T-helper 1 cell (primary cell): ENCODE results near the gene CNPY1.
A peak's percentile ranks its signal among the peaks of the same experiment; 100 is the strongest.
"Not testable (repeated sequence)": the region's sequence is repeated elsewhere in the genome, so short reads cannot be mapped to it uniquely, and the experiment has no call there.

Source experiments
- DNase-seq, 5 donors: peaks; one replicate each; pipeline ENCODE4 v3.0.0-alpha.2; 2012 to 2020
- total RNA-seq, 4 donors: gene quantifications; one replicate each; lab custom pipeline; 2026; lab: John Stamatoyannopoulos, UW

CNPY1 gene
- 0 reads per million in 4 donors for total RNA-seq

DNA sequence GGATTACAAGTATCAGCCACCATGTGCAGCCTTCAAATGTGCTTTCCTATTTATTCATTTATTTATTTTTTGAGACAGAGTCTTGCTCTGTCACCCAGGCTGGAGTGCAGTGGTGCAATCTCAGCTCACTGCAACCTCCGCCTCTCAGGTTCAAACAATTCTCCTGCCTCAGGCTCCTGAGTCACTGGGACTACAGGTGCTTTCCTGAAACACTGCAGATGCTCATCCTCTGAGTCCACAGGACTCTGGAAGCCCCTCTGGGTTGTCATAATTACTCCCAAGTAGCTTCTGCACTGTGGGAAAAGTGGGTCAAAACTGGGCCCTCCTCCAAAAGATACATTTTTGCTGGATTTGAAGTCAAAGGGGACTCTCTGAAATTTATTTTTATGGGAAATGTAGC lies at the start of gene CNPY1:
Gene CNPY1, minus strand, starts transcription at position 111 of the 400 bp plus-strand sequence. CDS start 630 bp downstream, outside the sequence.
- DNase-seq, result not testable (repeated sequence)

DNA sequence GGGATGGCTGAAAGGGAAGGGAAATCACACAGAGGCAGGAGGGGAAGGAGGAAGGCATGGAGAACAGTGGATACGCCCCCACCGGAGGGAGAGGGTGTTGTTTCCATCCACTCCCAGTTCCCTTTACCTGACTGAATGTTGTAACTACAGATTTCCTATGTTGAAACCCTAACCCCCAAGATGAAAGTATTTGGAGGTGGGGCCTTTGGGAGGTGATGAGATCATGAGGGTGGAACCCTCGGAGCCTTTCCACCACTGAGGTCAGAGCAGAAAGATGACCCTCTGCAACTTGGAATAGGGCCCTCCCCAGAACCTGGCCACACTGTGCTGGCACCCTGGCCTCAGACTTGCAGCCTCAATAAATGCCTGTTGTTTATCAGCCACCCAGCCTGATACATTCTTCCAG lies 48.6 kb upstream of the CNPY1 start:
- DNase-seq, result no peak

DNA sequence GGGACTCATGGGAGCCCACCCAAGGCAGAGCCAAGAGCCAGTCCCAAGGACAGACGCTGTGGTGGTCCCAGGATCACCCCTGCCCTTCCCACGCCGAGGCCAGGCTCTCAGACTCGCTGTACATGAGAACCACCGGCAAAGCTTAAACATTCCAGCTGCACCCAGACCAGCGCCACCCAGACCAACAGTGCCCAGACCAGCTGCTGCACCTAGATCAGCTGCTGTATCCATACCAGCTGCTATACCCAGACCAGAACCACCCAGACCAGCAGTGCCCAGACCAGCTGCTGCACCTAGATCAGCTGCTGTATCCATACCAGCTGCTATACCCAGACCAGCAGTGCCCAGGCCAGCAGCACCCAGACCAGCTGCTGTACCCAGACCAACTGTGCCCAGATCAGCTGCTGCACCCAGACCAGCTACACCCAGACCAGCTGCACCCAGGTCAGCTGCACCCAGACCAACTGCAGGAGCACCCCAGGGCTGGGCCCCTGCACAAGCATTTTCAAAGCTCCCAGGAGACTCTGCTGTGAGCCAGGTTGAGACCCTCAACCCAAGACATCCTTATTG lies 47.9 kb upstream of the CNPY1 start:
- no peak for DNase-seq

DNA sequence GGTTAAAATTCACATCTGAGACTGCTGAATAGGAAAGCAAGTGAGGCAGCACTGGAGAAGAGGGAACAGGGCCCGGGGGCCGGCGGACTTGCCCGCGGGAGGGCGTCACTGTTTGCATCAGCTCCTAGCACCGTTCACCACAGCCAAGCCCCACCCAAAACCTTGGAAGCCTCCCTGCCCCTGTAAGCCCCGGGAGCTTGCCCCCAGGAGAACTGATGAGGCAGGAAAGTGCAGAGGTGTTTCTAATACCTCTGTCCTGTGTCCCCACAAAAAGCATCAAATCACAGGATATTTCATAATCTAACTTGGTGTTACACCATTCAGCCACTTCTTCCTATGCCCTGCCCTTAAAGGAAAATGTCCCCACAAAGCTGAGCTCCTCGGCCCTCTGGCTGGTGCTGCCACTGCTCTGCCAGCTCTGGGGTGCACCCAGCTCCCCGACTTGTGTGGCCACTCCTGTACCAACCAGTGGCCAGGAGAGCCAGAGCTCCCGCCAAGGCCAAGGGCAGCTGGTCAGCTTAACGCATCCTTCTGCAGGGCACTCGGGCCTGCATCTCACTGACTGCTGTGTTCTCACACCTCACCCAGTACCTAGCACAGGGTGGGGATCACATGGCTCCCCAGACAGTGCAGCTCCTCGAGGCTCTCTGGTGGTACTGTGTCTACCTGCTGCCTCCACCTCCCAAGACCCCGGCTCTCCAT lies 47.3 kb upstream of the CNPY1 start:
- no peak for DNase-seq

DNA sequence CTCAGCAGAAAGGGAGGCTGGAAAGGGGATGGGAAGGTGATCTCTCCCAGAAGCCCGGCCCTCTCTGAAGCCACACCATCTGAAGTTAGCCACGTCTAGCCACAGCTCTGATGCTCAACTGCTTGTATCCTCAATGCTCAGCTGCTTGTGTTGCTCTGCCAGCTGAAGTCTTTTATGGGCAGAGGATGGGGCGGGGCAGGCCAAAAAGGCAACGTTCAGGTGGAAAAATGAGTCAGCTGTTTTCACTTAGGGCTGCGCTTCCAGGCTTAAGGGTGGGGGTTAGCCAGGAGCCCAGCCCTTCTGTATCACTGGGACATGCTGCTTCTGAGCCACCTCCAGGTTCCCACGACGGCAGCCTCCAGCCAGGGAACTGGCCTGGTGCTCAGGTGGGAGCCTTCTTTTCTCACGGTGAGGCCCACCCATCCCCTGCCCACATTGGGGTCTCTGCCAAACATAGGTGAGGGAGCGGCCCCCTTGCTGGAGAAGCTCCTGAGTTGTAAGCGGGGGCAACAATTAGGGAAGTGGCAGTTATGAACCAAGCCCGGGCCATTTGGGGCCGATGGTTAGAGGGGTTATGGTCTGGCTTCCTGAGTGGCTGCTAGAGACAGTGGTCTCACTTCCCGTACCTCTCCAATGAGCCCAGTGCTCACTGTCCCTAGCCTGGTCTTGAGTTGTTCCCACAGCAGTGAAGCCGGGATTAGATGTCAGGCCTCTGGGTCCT lies 44.9 kb upstream of the CNPY1 start:
- DNase-seq, result peak in 1 of 5 donors; percentile 53

DNA sequence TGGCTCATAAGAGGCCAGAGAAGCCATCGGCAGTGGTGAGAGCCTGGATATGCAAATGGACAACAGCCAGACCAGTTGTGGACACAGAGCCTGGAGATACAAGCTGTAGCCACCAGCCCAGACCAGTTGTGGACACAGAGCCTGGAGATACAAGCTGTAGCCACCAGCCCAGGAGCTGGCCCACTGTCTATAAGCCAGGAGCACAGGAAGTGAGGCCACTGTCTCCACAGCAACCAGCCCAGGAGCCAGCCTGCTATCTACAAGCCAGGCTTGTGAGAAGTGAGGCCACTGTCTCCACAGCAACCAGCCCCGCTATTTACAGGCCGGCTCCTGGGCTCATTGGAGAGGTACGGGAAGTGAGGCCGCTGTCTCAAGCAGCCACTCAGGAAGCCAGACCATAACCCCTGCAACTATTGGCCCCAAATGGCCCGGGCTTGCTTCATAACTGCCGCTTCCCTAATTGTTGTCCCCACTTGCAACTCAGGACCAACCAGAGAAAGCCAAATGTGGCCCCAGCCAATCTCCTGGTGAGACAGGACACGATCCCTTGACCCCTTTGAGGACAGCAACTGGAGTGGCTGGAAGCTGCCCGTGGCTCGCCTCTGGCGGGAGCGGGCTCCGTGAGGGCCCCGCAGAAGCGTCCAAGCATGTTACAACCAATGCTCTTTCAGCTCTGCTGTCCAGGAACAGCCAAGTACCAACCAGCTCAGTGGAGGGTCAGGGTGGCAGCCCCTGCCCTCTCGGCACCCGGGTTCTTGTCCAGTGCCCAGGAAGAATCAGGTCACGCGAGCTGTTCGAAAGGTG lies 44.1 kb upstream of the CNPY1 start:
- DNase-seq, result peak in 1 of 5 donors; percentile 54

DNA sequence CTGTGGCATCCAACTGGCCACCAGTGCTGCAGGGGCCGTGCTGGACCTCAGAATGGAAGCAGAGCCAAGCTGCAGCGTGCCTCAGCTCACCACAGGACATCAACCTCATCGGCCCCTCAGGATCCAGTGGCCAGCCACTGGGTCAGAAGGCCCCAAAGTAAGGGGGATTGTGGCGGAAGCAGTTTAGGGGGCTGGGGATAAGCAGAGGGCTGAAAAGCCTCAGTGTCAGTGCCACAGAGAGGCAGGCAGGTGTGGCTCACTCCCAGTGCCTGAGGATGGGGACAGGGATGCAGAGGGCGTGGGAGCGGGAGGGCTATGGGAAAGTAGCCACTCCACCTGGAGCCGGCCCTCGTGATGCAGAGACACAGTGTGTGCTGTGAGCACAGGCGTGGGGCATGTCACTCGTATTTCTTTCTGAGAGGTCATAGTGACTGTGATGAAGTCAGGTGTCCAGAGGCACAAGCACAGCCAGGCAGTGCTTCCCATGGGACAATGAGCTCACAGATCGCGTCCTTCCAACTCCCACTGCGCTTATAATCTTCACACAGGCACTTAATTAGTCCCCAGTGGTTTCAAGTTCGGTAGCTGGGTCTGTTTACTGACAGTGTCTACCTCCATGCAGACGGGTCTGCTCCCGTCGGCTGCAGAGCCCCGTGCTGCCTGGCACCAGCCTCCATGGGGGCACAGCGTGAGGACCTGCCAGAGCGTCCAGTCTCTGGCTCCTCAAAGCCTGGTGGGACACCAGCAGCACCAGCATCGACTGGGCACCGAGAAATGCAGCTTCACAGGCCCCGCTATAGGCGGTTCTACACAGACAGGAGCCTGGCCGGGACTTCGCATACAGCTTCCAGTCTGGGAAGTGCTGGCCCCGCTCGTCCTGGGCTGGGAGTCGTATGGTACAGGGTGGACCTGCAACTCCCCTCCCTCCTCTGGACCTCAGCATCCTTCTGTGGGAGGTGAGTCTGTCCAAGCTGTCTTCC lies 42.9 kb upstream of the CNPY1 start:
- DNase-seq, result no peak

DNA sequence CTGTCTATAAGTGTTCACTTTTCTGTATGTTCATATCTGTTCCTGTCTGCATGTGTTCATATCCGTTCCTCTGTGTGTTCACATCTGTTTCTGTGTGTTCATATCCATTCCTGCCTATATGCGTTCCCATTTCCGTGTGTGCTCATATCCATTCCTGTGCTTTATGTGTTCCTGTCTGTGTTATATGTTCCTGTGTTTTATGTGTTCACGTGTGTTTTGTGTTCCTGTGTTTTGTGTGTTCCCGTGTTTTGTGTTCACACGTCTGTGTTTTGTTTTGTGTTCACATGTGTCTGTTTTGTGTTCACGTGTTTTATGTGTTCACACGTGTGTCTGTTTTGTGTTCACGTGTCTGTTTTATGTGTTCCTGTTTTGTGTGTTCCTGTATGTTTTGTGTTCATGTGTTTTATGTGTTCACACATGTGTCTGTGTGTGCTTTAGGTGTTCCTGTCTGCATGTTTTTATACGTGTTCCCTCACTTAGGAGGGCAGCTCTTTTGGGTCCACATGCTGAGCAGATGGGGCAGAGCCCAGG lies 42.2 kb upstream of the CNPY1 start:
- DNase-seq, result no peak

DNA sequence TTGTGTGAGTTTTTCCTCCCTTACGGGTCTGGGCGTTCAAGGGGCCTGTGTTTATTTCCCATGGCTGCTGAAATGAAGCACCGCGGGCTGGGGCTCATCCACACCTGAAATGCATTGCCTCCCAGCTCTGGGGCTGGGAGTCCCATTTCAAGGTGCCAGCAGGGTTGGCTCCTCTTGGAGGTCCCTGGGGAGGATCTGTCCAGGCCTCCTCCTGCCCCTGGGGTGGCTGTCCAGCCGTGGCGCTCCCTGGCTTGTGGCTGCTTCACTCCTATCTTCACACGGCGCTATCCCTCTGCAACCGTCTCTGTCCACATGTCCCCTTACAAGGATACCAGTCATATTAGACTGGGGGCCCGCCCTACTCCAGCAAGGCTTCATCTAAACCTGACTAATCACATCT lies 41.1 kb upstream of the CNPY1 start:
- DNase-seq, result no peak

DNA sequence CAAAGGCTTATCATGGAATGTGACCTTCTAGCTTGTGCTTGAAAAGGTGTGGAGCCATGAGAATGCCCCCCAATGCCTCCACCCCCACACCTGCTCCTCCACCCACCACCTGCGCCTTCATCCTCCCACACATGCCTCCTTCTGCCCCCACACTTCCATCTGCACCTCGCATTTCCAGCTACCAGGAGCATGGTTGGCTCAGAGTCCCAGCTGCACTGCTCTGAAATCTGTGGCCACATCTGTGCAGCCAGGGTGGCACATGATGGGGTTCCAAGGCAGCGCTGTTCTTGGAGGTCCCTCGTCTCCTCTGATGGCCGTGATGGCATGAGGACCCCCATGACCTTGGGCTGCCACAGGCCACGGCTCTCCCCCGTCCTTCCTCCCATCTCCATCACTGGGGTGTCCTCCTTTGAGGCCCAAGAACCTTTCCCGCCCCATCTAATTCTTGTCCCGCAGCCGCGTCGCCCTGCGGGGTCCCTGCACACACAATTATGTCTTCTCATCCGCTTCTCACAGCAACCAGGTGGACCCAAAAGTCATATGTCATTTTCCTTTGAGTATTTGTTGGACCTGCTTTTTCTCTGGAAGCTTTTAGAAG lies 40.6 kb upstream of the CNPY1 start:
- DNase-seq, result no peak

DNA sequence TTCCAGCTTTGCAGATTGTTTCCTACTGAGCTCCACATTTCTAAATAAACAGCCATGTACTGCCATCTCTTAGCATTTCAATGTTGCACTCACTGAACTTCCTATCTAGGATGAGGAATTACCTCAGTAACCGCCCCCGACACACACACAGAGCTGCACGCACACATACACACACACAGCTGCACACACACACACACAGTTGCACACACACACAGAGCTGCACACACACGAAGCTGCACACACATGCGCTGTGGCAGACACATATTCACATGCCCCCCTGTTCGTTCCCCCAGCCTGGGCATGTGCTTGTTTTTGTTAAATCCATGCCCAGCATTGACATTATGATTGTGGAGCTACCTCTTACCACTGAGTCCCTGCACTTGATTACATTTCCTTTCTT lies 39.6 kb upstream of the CNPY1 start:
- DNase-seq, result no peak

DNA sequence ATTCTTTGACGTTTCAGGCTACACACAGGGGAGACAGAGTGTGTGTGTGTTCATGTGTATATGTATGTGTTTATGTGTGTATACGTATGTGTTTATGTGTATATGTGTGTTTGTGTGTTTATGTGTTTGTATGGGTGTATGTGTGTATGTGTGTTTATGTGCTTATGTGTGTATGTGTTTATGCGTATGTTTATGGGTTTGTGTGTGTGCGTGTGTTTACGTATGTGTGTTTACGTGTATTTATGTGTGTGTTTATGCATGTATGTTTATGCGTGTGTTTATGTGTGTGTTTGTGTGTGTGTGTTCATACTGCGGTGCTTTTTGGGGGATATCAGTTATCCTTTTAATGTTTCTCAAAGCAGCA lies 39.2 kb upstream of the CNPY1 start:
- DNase-seq, result no peak

DNA sequence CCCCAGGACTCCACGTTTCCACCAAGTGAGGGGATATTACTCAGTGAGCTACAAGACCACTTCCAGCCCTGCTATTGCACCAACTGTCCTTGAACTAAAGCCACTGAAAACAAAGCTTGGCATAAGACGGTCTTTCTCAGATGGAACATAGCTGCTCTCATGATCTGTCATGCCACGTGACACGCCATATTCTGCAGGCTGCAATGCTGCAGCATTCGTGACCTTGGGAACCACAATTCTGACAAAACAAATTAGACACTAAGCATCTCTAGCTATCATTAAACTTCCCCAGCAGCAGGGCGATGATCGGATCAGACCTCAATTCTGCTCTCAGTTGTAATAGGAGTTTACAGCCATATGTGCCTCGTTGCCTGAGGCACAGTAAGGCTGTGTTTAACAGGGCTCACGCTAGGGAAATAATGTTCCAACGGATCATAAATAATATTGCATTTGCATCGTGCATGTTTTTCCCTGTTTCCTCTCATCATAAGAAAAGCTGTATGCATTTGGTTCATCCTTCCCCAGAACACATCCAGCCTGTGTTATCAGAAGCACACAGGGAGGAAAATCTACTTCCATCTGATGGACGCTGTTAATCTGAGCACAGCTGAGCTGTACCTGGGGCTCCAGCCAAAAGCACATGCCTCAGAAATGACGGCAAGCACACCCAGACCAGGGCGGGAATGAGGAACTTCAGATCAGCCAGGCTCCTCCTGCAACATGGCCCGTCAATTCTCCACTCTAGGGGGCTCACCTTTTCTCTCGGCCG lies 38.6 kb upstream of the CNPY1 start:
- DNase-seq, result no peak

DNA sequence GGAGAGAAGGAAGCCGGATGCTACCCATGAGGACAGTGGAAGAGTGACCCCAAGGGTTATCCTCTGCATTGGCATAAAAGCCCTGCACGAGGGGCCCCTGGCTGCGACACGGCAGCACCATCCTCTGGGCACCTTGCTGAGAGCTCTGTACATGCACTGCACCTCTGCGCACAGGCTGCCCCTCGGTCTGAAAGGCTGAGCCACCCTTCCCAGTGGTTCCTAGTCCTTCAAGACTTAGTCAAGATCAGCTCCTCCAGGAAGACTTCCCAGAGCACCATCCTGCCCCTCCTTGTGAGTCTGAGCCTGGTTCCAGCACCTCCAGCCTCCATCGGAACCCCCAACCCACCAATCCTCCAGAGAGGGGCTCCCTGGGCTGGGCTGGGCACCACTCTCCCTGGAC lies 37.9 kb upstream of the CNPY1 start:
- DNase-seq, result no peak

DNA sequence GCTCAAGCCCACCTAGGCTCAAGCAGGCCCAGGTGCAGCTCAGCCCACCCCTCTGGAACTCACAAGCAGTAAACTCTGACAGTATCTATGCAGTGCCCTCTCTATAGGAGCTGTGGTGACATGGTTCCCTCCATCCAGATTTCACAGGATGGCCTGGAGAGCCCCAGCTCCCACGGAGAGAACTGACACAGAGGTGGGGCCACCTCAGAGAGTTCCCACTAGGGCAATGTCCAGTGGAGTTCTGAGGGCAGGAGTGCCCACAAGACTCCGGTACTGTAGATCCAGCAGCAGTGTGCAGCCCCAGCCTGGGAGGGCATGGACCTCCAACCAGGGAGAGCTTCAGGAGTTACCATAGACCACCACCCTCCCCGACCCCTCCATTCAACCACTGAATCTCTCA lies 37.3 kb upstream of the CNPY1 start:
- no peak for DNase-seq

DNA sequence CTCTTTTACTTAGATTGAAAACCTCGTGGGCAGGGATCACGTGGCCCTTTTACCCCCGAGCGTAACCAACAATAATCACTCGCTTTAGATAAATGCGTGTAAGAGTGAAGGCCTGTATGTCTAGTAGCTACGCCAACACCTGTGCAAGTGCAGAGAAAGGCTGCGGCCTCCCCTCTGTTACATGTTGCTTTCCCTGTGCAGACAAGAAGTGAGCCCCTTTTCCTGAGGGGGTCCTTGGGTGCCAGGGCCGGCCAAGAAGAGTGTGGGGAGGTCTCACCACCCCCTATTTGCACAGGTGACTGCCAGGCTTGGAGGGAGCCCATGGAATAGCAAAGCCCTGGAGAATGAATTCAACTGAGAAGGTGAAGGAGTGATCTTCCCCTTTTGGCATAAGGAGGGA lies 35.6 kb upstream of the CNPY1 start:
- DNase-seq, result no peak

DNA sequence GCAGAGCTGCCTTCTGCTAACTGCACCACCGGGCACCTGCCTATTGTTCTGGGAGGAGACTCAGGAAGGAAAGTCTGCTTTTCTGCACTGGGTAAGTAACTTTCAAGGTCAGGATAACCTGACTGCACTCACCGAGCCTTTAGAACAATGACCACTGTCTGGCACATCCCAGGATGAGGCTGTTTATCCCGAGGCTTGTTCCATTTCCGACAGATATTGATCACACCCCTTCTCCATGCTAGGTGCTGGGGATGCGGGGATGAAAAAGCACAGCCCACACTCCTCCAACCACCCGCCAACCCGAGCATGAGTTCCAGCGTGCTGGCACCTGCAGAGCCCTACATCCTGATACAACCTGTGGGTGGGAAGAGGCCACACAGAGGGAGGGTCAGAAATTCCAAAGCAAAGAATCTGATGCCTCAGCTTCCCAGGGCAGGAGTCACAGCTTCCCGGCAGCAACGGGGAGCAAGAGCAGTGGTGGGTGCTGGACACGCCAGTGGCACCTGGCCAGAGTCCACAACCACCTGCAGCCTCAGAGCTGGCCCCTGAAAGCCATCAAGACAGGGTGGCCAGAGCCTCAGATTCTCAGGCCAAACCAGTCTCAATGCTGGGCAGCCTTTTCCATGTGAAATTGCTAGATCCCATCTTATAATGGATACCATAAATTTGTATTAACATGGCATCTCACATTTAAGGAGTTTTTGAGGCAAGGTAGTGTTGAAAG lies 34.9 kb upstream of the CNPY1 start:
- no peak for DNase-seq

DNA sequence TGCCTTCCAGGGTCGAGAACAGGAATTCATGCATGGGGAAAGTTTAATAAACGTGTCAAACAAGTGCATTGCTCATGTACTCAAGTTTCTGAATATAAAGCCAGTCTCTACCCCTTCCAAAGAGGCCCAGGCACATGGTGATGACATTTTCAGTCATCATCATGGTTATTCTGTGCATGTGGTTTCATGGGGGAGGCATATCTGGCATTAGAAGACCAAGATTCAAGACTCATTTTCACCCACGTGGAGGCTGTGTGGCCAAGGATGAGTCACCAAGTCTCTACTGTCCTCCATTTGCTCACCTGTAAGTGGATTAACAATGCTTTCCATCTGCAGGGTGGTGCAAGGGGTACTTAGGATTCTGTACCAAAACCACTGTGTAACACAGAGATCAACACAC lies 34.0 kb upstream of the CNPY1 start:
- no peak for DNase-seq

DNA sequence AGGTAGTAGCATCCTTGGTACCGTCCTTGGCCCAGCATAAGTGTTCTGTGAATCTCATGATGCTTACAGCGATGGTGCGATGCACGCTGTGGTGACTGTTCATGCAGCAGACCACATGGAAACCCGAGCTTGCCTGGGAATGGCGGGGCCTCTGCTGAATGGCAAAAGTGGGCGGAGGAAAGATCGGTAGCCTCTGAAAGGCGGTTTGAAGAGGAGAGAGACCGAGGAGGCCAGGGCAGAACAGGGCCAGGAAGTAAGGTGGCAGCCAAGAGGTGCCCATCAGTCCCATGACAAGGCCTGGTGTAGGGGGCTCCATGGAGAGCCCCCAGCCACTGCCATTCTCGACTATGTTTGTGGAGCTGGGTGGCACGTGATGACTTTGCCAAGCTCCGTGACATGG lies 33.2 kb upstream of the CNPY1 start:
- no peak for DNase-seq

DNA sequence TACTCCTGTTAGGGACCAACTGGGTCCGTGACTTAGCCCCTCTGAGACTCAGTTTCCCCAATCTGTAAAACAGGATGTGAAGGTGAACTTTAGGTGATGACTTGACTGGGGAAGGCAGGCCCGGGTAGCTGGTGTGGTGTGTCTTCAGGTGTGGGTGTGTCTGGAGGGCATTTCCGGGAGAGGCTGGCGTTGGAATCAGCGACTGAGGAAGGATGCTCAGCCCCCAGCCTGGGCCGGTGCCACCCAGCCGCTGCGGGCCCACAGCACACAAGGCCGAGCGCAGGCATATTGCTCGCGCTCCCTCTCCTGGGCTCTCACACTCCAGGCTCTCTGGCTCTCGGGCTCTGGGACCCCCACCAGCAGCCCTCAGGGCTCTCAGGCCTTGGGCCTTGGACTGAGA lies 31.7 kb upstream of the CNPY1 start:
- DNase-seq, result no peak
